Measurements from ENCODE around the gene USP28.
"Not testable (repeated sequence)": the region's sequence is repeated elsewhere in the genome, so short reads cannot be mapped to it uniquely, and the experiment has no call there.

The USP28 gene

GRCh38 chr11:113835306-113835705 is 40.1 kb downstream of the USP28 start:
- DNase-seq (ENCODE audit: low spot score) = no peak

GRCh38 chr11:113833151-113833550 is 42.2 kb downstream of the USP28 start:
- no peak for DNase-seq (ENCODE audit: low spot score)

- DNase-seq (ENCODE audit: low spot score) = no peak
Measured at GRCh38 chr11:113831314-113831713, 44.1 kb downstream of the USP28 start.

- DNase-seq (ENCODE audit: low spot score) = no peak
Measured at GRCh38 chr11:113829751-113830150, 45.6 kb downstream of the USP28 start.

GRCh38 chr11:113828191-113828590 is 47.2 kb downstream of the USP28 start:
- DNase-seq (ENCODE audit: low spot score) = no peak

GRCh38 chr11:113827477-113827876 is 47.9 kb downstream of the USP28 start:
- DNase-seq (ENCODE audit: low spot score) = no peak

- no peak for DNase-seq (ENCODE audit: low spot score)
Measured at GRCh38 chr11:113818426-113818825, 56.9 kb downstream of the USP28 start.

GRCh38 chr11:113817626-113818025 is 57.7 kb downstream of the USP28 start:
- DNase-seq (ENCODE audit: low spot score) = no peak

GRCh38 chr11:113817162-113817561 is 58.2 kb downstream of the USP28 start:
- no peak for DNase-seq (ENCODE audit: low spot score)

GRCh38 chr11:113814181-113814580 is 61.2 kb downstream of the USP28 start:
- DNase-seq (ENCODE audit: low spot score) = no peak

GRCh38 chr11:113808931-113809330 is 66.4 kb downstream of the USP28 start:
- DNase-seq (ENCODE audit: low spot score) = no peak

GRCh38 chr11:113806406-113806805 is 69.0 kb downstream of the USP28 start:
- DNase-seq (ENCODE audit: low spot score) = peak; percentile 13

GRCh38 chr11:113805640-113806039 is 69.7 kb downstream of the USP28 start:
- DNase-seq (ENCODE audit: low spot score) = no peak

- DNase-seq (ENCODE audit: low spot score) = no peak
Measured at GRCh38 chr11:113802621-113803020, 72.8 kb downstream of the USP28 start.

- DNase-seq (ENCODE audit: low spot score) = peak; percentile 17
Measured at GRCh38 chr11:113796663-113797259, 78.6 kb downstream of the USP28 start.

GRCh38 chr11:113789675-113790320 is 85.6 kb downstream of the USP28 start:
- no peak for DNase-seq (ENCODE audit: low spot score)

- not testable (repeated sequence) for DNase-seq (ENCODE audit: low spot score)
Measured at GRCh38 chr11:113789016-113789415, 86.4 kb downstream of the USP28 start.

- no peak for DNase-seq (ENCODE audit: low spot score)
Measured at GRCh38 chr11:113782134-113782533, 93.2 kb downstream of the USP28 start.

GRCh38 chr11:113781682-113782081 is 93.7 kb downstream of the USP28 start:
- peak; percentile 3 for DNase-seq (ENCODE audit: low spot score)

- DNase-seq (ENCODE audit: low spot score) = no peak
Measured at GRCh38 chr11:113779496-113779895, 95.9 kb downstream of the USP28 start, which contains the start of gene CLDN25. Gene CLDN25, plus strand, starts transcription at chr11:113779796. Its CDS starts 0 bp downstream, at chr11:113779796.

GRCh38 chr11:113778111-113778910 is 97.1 kb downstream of the USP28 start:
- DNase-seq (ENCODE audit: low spot score) = no peak

GRCh38 chr11:113774174-113774503 is 101.2 kb downstream of the USP28 start:
- DNase-seq (ENCODE audit: low spot score) = no peak
